ENCODE measurements around the gene MLN.

MLN gene

DNA sequence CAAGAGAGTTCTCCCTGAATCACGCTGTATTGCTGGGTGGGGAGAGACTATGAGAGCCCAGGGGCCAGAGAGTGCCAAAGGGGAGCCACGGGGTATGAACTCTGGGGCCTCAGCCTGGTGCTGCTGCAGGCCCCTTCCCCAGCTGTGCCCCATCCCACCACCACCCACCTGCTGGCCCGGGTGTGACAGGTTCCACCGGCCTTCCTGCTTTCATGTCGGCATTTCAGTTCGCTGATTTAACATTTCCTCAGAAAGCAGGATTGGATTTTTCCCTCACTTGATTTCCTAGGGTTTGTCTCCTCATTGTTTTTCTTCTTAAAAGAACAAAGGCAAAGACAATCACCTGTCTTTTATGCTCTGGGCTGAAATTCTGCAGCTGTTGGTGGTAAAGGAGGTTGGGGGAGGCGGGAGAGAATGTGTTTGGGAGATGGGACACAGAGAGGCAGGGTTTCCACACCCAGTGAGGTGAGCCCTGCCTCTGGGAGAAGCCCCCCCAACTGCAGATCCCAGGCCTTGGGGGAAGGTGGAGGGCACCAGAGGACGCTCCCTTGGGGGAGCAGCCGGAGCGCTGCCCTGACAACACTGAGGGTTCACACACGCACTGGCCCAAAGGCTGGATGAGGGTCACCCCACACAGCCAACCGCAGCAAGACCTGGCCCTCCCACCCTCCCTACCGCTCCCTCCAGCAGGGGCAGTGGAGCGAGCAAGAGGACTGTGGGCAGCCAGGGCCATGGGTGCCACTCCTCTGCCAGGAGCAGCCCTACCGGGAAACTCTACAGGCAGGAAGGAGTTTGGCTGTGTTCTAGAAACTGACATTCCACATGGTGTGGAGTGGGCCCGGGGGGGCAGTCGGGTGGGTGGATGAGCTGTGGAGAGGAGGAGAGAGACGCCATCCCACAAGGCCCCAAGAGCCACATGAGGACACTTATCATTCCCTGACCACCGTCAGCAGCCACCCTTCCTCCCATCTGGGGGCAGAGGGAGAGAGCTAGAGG is 10.5 kb upstream of the MLN start:
- no peak for DNase-seq

DNA sequence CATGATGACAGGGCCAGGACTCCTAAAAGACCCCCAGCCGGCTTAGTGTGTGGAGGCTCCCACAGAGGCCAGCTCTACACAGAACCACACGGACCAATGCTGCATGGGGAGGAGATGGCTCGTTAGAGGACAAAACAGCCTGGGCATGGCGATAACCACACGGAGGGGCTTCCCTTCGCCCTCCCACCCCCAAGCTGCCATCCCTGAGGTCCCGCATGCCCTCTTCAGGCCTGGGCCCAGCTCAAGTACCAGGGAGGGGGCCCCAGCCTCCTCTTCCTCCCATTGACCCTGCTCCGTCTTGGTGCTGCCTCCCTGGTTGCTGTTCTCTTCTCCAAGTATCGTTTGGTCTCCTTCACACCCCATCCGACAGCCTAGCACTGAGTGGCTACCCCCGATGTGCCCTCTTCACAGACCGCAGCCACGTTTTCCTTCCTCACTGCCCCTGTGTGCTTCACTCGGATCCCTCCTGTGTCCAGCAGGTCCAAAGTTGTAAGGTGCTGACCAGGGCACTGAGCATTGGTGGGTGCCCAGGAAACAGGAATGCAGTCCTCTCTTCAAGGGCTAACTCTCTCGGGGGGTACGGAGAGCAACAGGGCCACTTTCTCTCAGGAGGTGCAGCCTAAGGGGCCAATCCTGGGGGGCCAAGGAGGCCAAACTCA is 9.6 kb upstream of the MLN start:
- no peak for DNase-seq

DNA sequence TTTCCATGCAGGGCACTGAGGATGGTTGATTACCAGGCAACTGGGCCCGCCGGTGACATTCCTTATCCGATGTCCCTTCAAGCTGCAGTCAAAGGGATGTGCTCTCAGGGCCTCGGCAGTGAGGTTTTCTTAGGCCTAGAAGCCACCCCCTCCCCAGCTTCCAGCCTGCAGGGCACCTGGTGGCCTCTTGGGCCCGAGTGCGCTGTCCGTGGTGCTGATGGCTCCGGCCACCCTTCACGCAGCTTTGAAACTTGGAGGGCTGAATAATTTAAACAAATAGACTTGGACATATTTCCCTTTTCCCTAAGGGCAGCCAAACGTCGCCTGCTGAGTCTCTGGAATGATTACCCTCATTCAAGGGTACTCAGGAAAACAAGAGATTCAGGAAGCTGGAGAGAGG is 8.9 kb upstream of the MLN start:
- peak; percentile 2 for DNase-seq

DNA sequence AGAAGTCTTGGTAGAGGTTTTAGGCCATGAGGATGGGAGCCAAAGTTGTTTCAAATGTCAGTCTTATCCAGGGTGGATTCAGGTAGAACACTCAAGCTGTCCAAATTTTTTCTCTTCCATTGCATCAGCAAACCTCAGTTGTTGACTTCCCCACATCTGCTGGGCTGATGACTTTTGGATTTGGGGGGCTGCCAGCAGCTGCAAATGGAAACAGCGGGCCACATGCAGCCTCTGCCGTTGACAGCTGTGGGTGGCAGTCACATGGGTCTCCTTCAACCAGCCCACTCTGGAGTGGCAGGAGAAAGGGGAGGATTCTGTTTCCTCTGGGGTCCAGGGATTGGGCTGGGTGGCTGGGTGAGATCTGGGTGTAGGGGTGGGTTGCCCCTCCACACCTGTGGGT is 5.8 kb upstream of the MLN start:
- DNase-seq = no peak

DNA sequence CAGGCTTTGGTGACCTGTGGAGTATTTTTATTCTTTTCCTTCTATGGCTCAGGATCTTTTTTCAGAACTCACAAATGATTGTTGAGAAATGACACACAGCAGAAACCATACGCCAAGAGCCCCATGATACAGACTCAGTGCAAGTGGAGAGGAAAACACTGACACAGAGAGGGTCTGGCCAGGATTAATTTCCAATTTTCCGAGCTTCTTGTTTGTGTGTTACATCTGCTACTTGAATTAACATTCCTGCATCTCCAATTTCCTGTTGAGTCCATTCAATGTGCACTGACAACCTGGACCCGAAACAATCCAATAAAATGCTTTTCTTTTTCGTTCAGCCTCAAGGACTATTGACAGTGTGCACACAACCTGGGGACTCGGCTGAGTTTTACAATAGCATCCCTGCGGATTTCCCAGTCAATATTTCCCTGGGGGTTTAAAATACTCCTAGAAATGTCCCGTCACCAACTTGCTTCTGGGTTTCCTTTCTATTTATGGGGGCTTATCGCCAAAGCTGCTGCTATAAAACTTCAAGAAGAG is 4.9 kb upstream of the MLN start:
- no peak for DNase-seq

DNA sequence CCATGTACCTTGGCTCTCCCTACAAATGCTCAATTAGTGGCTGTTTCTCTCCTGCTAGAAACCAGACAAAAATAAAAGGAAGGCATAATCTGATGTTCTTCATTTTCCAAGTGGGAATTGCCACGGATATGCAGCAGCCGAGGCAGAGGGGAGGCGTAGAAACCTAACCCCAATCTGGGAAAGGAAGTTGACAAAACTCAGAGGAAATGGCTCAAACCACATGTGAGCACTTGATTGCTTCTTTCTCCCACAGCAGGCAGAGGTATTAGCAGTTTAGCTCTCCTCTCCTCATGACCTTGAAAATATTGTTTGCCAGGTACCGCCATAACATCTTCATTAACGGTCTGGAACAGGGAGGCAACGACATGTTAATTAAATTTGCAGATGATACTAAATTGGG is 3.8 kb upstream of the MLN start:
- no peak for DNase-seq

- DNase-seq = no peak
Measured at GRCh38 chr6:33806841-33807240, 3.0 kb upstream of the MLN start.

- no peak for DNase-seq
Measured at GRCh38 chr6:33802186-33802958, 1.4 kb downstream of the MLN start.

GRCh38 chr6:33801611-33802010 is 2.2 kb downstream of the MLN start:
- DNase-seq = no peak

DNA sequence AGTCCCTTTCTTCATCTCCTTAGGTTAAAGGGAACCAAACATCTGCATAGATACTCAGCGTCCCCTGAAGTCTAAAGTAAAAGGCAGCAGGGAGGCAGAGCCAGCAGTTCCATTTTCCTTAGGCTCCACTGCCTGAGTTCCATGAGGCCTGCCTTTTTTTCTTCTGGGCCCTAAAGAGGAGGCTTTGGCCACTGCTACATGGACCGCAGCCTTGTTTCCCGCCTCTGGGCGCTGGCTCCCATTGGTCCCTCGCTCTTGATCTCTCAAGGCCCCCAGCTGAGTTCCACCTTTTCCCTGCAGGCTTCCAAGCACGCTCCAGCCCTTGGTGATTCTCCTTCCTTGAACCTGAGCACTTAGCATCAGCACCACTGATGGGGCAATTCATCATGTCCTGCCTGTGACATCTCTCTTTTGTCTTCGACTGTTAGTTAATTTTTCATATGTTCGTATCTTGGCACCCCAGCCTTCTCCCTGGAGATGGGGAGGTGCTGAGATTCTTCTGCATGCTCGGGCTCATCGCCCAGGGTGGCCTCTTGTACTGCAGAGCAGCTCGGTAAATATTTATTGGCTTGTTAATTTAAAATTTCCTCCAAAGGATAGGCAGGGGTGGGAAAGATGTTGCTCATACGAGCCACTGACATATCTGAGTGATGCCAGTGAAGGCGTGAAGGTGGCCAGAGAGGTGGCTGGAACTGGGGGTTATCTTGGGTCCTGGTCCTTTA is 3.4 kb downstream of the MLN start:
- no peak for DNase-seq

- no peak for DNase-seq
Measured at GRCh38 chr6:33799454-33800113, 4.2 kb downstream of the MLN start.

GRCh38 chr6:33798343-33798848 is 5.4 kb downstream of the MLN start:
- DNase-seq = no peak

- DNase-seq = no peak
Measured at GRCh38 chr6:33797626-33798342, 6.0 kb downstream of the MLN start.

GRCh38 chr6:33794910-33795623 is 8.7 kb downstream of the MLN start:
- DNase-seq = no peak

GRCh38 chr6:33792981-33793380 is 10.8 kb downstream of the MLN start:
- no peak for DNase-seq

DNA sequence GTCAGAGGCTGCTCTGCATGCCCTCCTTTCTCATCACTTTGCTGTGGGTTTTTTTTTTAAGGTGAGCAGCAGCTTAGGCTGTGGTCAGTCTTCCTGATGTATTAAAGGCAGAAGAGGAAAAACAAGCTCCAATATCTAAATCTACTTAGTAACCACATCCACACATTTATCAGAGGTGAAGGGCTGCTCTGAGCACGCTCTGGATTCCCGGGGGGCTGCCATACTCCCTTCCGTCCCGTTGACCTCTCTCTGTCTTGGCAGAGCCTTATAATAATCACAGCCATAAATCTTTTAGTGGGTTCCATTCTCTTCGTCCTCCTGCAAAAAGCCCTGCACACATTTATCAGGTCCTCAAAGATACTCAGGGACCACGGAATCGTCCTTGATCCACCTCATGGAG is 12.2 kb downstream of the MLN start:
- DNase-seq = no peak

GRCh38 chr6:33790910-33791309 is 12.9 kb downstream of the MLN start:
- no peak for DNase-seq

DNA sequence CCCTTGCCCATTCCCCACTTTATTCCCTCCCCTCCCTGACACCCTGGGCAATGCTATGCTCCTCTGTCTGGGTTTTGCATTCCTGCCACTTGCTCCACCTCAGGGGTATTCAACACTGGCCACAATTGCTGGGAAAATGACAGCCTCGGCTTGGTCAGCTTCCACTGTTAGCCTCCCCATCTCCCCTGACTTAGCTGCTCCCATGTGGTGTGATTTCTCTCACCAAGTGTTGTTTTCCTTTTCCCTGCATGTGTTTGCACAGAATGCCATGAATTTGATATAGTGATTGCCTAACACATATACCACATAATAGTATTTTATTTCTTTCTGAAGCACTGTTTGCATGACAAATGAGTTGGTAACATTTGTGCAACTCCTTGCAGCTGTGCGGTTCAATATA is 13.4 kb downstream of the MLN start:
- no peak for DNase-seq

GRCh38 chr6:33789550-33789895 is 14.3 kb downstream of the MLN start:
- DNase-seq = no peak

All from midbrain (tissue), 1 donor.